HG02678 (cell line): ENCODE results near the gene MRPS10.
"Not testable (repeated sequence)": the region's sequence is repeated elsewhere in the genome, so short reads cannot be mapped to it uniquely, and the experiment has no call there.

Source experiments
- ATAC-seq: cut with Tn5 transposase; IDR thresholded peaks from one replicate; pipeline ENCODE4 v1.9.1; 2021; ENCODE audit warnings: mild to moderate bottlenecking, moderate library complexity; ENCODE audit not compliant: unreplicated experiment

MRPS10 gene

GRCh38 chr6:42179261-42179944 is 38.3 kb downstream of the MRPS10 start:
- ATAC-seq: no peak

- no peak for ATAC-seq
Observed at GRCh38 chr6:42177514-42178364, 39.9 kb downstream of the MRPS10 start.

- ATAC-seq: no peak
Observed at GRCh38 chr6:42176981-42177380, 40.7 kb downstream of the MRPS10 start.

- no peak for ATAC-seq
Observed at GRCh38 chr6:42175860-42176259, 41.8 kb downstream of the MRPS10 start.

GRCh38 chr6:42173101-42173500 is 44.6 kb downstream of the MRPS10 start, which contains the start of gene GUCA1A:
TSS of gene GUCA1A (plus strand) at chr6:42173364. CDS start at chr6:42173614, 250 bp downstream.
- ATAC-seq: no peak

GRCh38 chr6:42171813-42172581 is 45.7 kb downstream of the MRPS10 start:
- ATAC-seq: no peak

GRCh38 chr6:42169780-42170179 is 47.9 kb downstream of the MRPS10 start:
- not testable (repeated sequence) for ATAC-seq

GRCh38 chr6:42168650-42169049 is 49.0 kb downstream of the MRPS10 start:
- no peak for ATAC-seq

- ATAC-seq: no peak
Observed at GRCh38 chr6:42166444-42167141, 51.1 kb downstream of the MRPS10 start.

- ATAC-seq: no peak
Observed at GRCh38 chr6:42165016-42165415, 52.6 kb downstream of the MRPS10 start.

GRCh38 chr6:42163981-42164380 is 53.7 kb downstream of the MRPS10 start:
- ATAC-seq: no peak

- ATAC-seq: no peak
Observed at GRCh38 chr6:42162812-42163211, 54.8 kb downstream of the MRPS10 start.

- ATAC-seq: no peak
Observed at GRCh38 chr6:42162384-42162783, 55.3 kb downstream of the MRPS10 start.

GRCh38 chr6:42159431-42160024 is 58.1 kb downstream of the MRPS10 start:
- no peak for ATAC-seq

GRCh38 chr6:42158631-42159030 is 59.0 kb downstream of the MRPS10 start:
- no peak for ATAC-seq

- no peak for ATAC-seq
Observed at GRCh38 chr6:42158011-42158410, 59.6 kb downstream of the MRPS10 start.
